Esophagus squamous epithelium (tissue), 5 donors: ENCODE measurements around the gene CCT7. TPM values are rescaled to one million over a fixed set of nuclear protein-coding genes. Genes with fewer than 3 reads are reported as not detected.

Experiments
- DNase-seq: peaks from one replicate; lab custom pipeline; 2025; lab: John Stamatoyannopoulos, UW
- H3K27ac ChIP-seq, 4 donors: fragments of 200-600 bp; sonication (generic); one replicate each; pipeline ENCODE4 v1.5.1; 2016 to 2019; ENCODE audit warnings: mild to moderate bottlenecking in 1 of 4
- H3K27me3 ChIP-seq, 4 donors: fragments of 200-600 bp; sonication (generic); 1 replicate in 3 of 4; 2 replicates in 1 of 4; pipeline versions ENCODE4 v1.5.1 to v1.6.0; 2017 to 2021; ENCODE audit warnings: antibody characterized with exemption in 1 of 4
- H3K36me3 ChIP-seq, 3 donors: fragments of 200-600 bp; sonication (generic); one replicate each; pipeline ENCODE4 v1.5.1; 2016 to 2019
- H3K4me1 ChIP-seq, 3 donors: fragments of 200-600 bp; sonication (generic); one replicate each; pipeline ENCODE4 v1.5.1; 2017 to 2019
- H3K4me3 ChIP-seq, 4 donors: fragments of 200-600 bp; sonication (generic); 1 replicate in 3 of 4; 2 replicates in 1 of 4; pipeline ENCODE4 v1.5.1; 2016 to 2019; ENCODE audit warnings: mild to moderate bottlenecking in 2 of 4, moderate library complexity in 1 of 4
- H3K9me3 ChIP-seq, 3 donors: fragments of 200-600 bp; sonication (generic); one replicate each; pipeline ENCODE4 v1.5.1; 2016 to 2019
- CTCF ChIP-seq, 6 experiments: fragments of 450-650 bp in 4 of 6; fragments of 200-600 bp in 2 of 6; sonication (generic) in 2 of 6; IDR thresholded peaks; one replicate each; pipeline ENCODE4 v1.5.1; 2016 to 2019; ENCODE audit warnings: antibody characterized with exemption in 6 of 6, mild to moderate bottlenecking in 4 of 6, moderate library complexity in 4 of 6
- POLR2A ChIP-seq, 4 donors: fragments of 450-650 bp; IDR thresholded peaks; one replicate each; pipeline ENCODE4 v1.6.1; 2017; ENCODE audit warnings: antibody characterized with exemption in 4 of 4, mild to moderate bottlenecking in 4 of 4, moderate library complexity in 3 of 4
- WGBS, 2 donors: methylation state at CpG; one replicate each; pipeline ENCODE4 v1.1.5; 2018; 5-methylcytosine and 5-hydroxymethylcytosine counted together
- intact Hi-C: fragments of 100-400 bp; cut with DNase I; formaldehyde crosslinking; loops from one replicate; pipeline ENCODE4 v1.15.0; 2022
- total RNA-seq, 4 donors: library from RNA; depleted of rRNA; stranded (reverse); fragments of >200 nt; gene quantifications; one replicate each; pipeline ENCODE4 v1.1.0, GENCODE V29; 2016
- donor health status: DM: yes; HTN: yes; CAD: no.

CCT7 gene
- total RNA-seq, 4 donors from 2014 or later: 149 to 246 (median 217) TPM

- no peak overlapping the region for H3K27ac ChIP-seq
- intact Hi-C loops: no loop called here
- peaks cover 0 to 81% (median 2%) of the 10 kb centered on the region in 4 donors for H3K27me3 ChIP-seq
Measured at GRCh38 chr2:73286134-73286655, 52.1 kb downstream of the CCT7 start.

GRCh38 chr2:73289304-73289703 is 55.2 kb downstream of the CCT7 start:
- H3K4me3 ChIP-seq: no peak overlapping the region
- peaks cover 14 to 100% (median 21%) of the 10 kb centered on the region in 4 donors for H3K27me3 ChIP-seq
- DNase-seq: no peak
- H3K36me3 ChIP-seq: no peaks in the 10 kb centered on the region
- intact Hi-C loops: no loop called here
- H3K4me1 ChIP-seq: peaks cover 20 to 43% (median 33%) of the 10 kb centered on the region in 3 donors
- H3K9me3 ChIP-seq: no peaks in the 10 kb centered on the region
- TF ChIP-seq CTCF (IDR thresholded peaks at IDR 0.05) (no peak), POLR2A (IDR thresholded peaks at IDR 0.05) (no peak)
- H3K27ac ChIP-seq: no peak overlapping the region

More at GRCh38 chr2:73286134-73286655, 52.1 kb downstream of the CCT7 start:
- no peak for DNase-seq
- H3K4me3 ChIP-seq: no peak overlapping the region
- H3K9me3 ChIP-seq: no peaks in the 10 kb centered on the region
- no peak for TF ChIP-seq POLR2A (IDR thresholded peaks at IDR 0.05)
- TF ChIP-seq CTCF (IDR thresholded peaks at IDR 0.05): no peak
- H3K4me1 ChIP-seq: peaks cover 20 to 27% (median 23%) of the 10 kb centered on the region in 3 donors
- H3K36me3 ChIP-seq: no peaks in the 10 kb centered on the region
- WGBS, 2 donors: 89 to 92% methylated on average over 3 of the region's 3 CpGs

DNA sequence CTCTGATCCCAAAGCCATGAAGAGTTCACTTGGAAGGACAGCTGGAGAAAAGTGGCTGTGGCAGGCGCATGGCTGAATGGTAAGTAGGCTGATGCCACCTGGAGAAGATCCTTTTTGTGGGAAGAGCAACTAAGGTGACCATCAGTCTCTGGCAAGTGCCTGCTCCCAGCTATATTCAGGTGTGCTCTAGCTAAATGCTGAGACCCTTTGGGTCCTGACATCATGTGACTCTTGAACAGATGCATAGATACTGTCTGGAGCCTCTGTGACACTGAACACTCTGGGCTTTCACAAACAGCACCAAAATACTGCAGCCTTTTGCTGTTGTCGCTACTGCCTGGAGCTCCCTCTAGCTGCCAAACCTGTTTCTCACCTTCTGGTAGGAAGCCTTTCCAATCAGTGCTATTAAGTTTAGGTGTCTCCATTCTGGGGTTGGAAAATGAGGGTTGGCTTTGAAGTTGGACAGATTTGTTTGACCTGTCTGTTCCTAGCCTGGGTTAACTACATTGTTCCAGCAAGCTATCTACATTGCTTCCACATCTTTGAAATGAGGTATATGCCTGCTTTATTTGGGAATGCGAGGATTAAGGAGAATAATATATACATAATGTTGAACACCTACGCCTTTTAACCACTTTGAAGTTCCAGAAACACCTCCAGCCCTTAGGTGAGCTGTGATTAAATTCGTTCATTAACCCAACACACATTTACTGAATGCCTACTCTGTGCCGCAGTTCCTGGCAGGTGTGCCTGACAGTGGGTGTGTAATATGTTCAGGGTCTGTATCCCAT is 56.1 kb downstream of the CCT7 start:
- TF ChIP-seq CTCF (IDR thresholded peaks at IDR 0.05) (peak; percentile 14 to 52 (median 36)), POLR2A (IDR thresholded peaks at IDR 0.05) (no peak)
- Histone ChIP-seq H3K27ac (no peak overlapping the region), H3K4me3 (no peak overlapping the region), H3K27me3 (peaks cover 19 to 100% (median 24%) of the 10 kb centered on the region in 4 donors), H3K36me3 (no peaks in the 10 kb centered on the region), H3K4me1 (peaks cover 12 to 34% (median 25%) of the 10 kb centered on the region in 3 donors), H3K9me3 (no peaks in the 10 kb centered on the region)
- whole genome bisulfite sequencing, 2 donors: 56 to 63% methylated on average over 6 of the region's 6 CpGs
- intact Hi-C loops: no loop called here
- no peak for DNase-seq

- no peak overlapping the region for H3K27ac ChIP-seq
- no peaks in the 10 kb centered on the region for H3K9me3 ChIP-seq
- intact Hi-C loops: no loop called here
- no peak for TF ChIP-seq POLR2A (IDR thresholded peaks at IDR 0.05)
- TF ChIP-seq CTCF (IDR thresholded peaks at IDR 0.05): no peak
- no peaks in the 10 kb centered on the region for H3K36me3 ChIP-seq
- peaks cover 19 to 100% (median 24%) of the 10 kb centered on the region in 4 donors for H3K27me3 ChIP-seq
- H3K4me3 ChIP-seq: peak overlapping the region in 2 of 4 donors; percentile 27 to 46
- DNase-seq: no peak
- 11 to 37% methylated on average over 6 to 12 of the region's 34 CpGs for WGBS, 2 donors
- peaks cover 12 to 32% (median 23%) of the 10 kb centered on the region in 3 donors for H3K4me1 ChIP-seq
Measured at GRCh38 chr2:73291093-73291460, 57.0 kb downstream of the CCT7 start.
